ENCODE measurements around the gene PLEKHJ1.

Gene PLEKHJ1

GRCh38 chr19:2194513-2195078 is 41.5 kb downstream of the PLEKHJ1 start:
- DNase-seq: no peak

GRCh38 chr19:2193807-2194206 is 42.3 kb downstream of the PLEKHJ1 start:
- no peak for DNase-seq

- DNase-seq: no peak
Measured at GRCh38 chr19:2192862-2193261, 43.3 kb downstream of the PLEKHJ1 start.

GRCh38 chr19:2191456-2192310 is 44.4 kb downstream of the PLEKHJ1 start:
- no peak for DNase-seq

- no peak for DNase-seq
Measured at GRCh38 chr19:2190848-2191455, 45.2 kb downstream of the PLEKHJ1 start.

- DNase-seq: no peak
Measured at GRCh38 chr19:2189880-2190279, 46.2 kb downstream of the PLEKHJ1 start.

- no peak for DNase-seq
Measured at GRCh38 chr19:2188708-2189385, 47.3 kb downstream of the PLEKHJ1 start.

- DNase-seq: no peak
Measured at GRCh38 chr19:2187159-2187558, 49.0 kb downstream of the PLEKHJ1 start.

- DNase-seq: no peak
Measured at GRCh38 chr19:2186071-2186846, 49.9 kb downstream of the PLEKHJ1 start.

GRCh38 chr19:2185734-2186070 is 50.4 kb downstream of the PLEKHJ1 start:
- DNase-seq: no peak

GRCh38 chr19:2184422-2184975 is 51.6 kb downstream of the PLEKHJ1 start:
- DNase-seq: no peak
